HepG2 (cell line): ENCODE measurements around the gene ME3. TPM values are rescaled to one million over a fixed set of nuclear protein-coding genes. Genes with fewer than 3 reads are reported as not detected.

ENCODE experiments used
- ATAC-seq: fragments of 200-7000 bp; cut with Tn5 transposase; 3 replicates; pipeline ENCODE4 v1.9.1; 2020; ENCODE audit warnings: mild to moderate bottlenecking, moderate library complexity
- BruUV-seq: library from RNA; stranded (reverse); fragments of 400-500 nt; replicated peaks from 2 replicates; lab custom pipeline; 2021; lab: Mats Ljungman, UMichigan
- CTCF ChIA-PET: fragments of 300-600 bp; formaldehyde crosslinking; extraction: SDS; loops from one replicate; lab custom pipeline; 2021; ENCODE audit warnings: low total read pairs, inconsistent platforms, low intra/inter-chr PET ratio; lab: Yijun Ruan, JAX
- POLR2A ChIA-PET: fragments of 350-600 bp; sonication (Branson Sonifier 250); formaldehyde crosslinking; loops from one replicate; lab custom pipeline; 2020; ENCODE audit warnings: antibody characterized with exemption, inconsistent platforms; lab: Yijun Ruan, JAX
- DNase-seq: peaks from one replicate; pipeline ENCODE4 v3.0.0-alpha.2; 2015; ENCODE audit warnings: low spot score
- FAIRE-seq: peaks from 3 replicates; lab custom pipeline; 2011; peaks lifted over from hg19 to GRCh38; lab: Jason Lieb, UNC
- H2AFZ ChIP-seq: one replicate; pipeline ENCODE4 v1.6.1; 2011; ENCODE audit warnings: low read length, inconsistent platforms
- H3K27ac ChIP-seq: fragments of 300-600 bp; 3 replicates; pipeline ENCODE4 v1.8.0; 2011; ENCODE audit warnings: mixed run types, mild to moderate bottlenecking, mixed read lengths, low read length, inconsistent platforms; ENCODE audit not compliant: insufficient read depth; ENCODE audit errors: extremely low read length
- H3K27me3 ChIP-seq, 2 experiments: fragments of 200-600 bp in 1 of 2; 2 replicates in 1 of 2; 3 replicates in 1 of 2; pipeline versions ENCODE4 v1.6.0 to v1.8.0; 2011; ENCODE audit warnings: low read length in 2 of 2, mild to moderate bottlenecking in 2 of 2, moderate library complexity in 2 of 2, inconsistent platforms in 1 of 2; ENCODE audit not compliant: insufficient read depth in 2 of 2, control insufficient read depth in 1 of 2
- H3K36me3 ChIP-seq, 2 experiments: fragments of 200-600 bp in 1 of 2; replicated peaks in 1 of 2; 2 replicates in 1 of 2; 3 replicates in 1 of 2; pipeline versions ENCODE4 v1.5.1 to v1.8.0; 2011; ENCODE audit warnings: low read length in 2 of 2, inconsistent platforms in 1 of 2; ENCODE audit not compliant: insufficient read depth in 2 of 2, control insufficient read depth in 1 of 2
- H3K4me1 ChIP-seq: 2 replicates; pipeline ENCODE4 v1.5.1; 2012; ENCODE audit warnings: low read length, inconsistent platforms; ENCODE audit not compliant: insufficient read depth
- H3K4me2 ChIP-seq: 2 replicates; pipeline ENCODE4 v1.6.0; 2011; ENCODE audit warnings: low read depth, low read length, inconsistent platforms
- H3K4me3 ChIP-seq, 3 experiments: fragments of 200-600 bp in 1 of 3; sonication (generic), shearing (Covaris generic) in 1 of 3; replicated peaks in 1 of 3; 2 replicates each; pipeline ENCODE4 v1.5.1; 2011 to 2016; ENCODE audit warnings: low read length in 3 of 3, inconsistent platforms in 2 of 3, low read depth in 2 of 3, mild to moderate bottlenecking in 2 of 3, control low read depth in 1 of 3, mixed read lengths in 1 of 3; ENCODE audit not compliant: insufficient read depth in 1 of 3
- H3K79me2 ChIP-seq: one replicate; pipeline ENCODE4 v1.6.1; 2011; ENCODE audit warnings: low read length, inconsistent platforms; ENCODE audit not compliant: insufficient read depth
- H3K9ac ChIP-seq: 2 replicates; pipeline ENCODE4 v1.6.0; 2011; ENCODE audit warnings: mild to moderate bottlenecking, low read depth, low read length, inconsistent platforms; ENCODE audit not compliant: insufficient read depth
- H3K9me3 ChIP-seq: 2 replicates; pipeline ENCODE4 v1.5.1; 2012; ENCODE audit warnings: mild to moderate bottlenecking, low read length
- H4K20me1 ChIP-seq: 2 replicates; pipeline ENCODE4 v1.6.0; 2011; ENCODE audit warnings: inconsistent platforms, mild to moderate bottlenecking, low read length, moderate library complexity; ENCODE audit not compliant: insufficient read depth
- AGO2 ChIP-seq: fragments of 200-400 bp; formaldehyde crosslinking; optimal IDR thresholded peaks from 2 replicates; pipeline ENCODE3; 2017; ENCODE audit warnings: mild to moderate bottlenecking, low read depth, low read length, moderate library complexity
- BATF2 ChIP-seq: sonication (generic); formaldehyde crosslinking; IDR thresholded peaks from 2 replicates; pipeline ENCODE4 v1.8.0; 2022; ENCODE audit warnings: mild to moderate bottlenecking, missing genetic modification reagents, moderate library complexity
- BRD4 ChIP-seq: sonication (generic); formaldehyde crosslinking; IDR thresholded peaks from 2 replicates; pipeline ENCODE4 v1.4.0; 2020; ENCODE audit warnings: missing genetic modification reagents
- CAMTA2 ChIP-seq: sonication (generic); formaldehyde crosslinking; IDR thresholded peaks from 2 replicates; pipeline ENCODE4 v1.4.0; 2020; ENCODE audit warnings: mild to moderate bottlenecking, missing genetic modification reagents, borderline replicate concordance
- GABPB1 ChIP-seq: IDR thresholded peaks from 2 replicates; pipeline ENCODE4 v1.6.1; 2016; ENCODE audit warnings: mild to moderate bottlenecking, missing genetic modification reagents, moderate library complexity, missing compliant biosample characterization
- HIVEP1 ChIP-seq: sonication (generic); formaldehyde crosslinking; IDR thresholded peaks from 2 replicates; pipeline ENCODE4 v1.4.0; 2020; ENCODE audit warnings: mild to moderate bottlenecking, missing genetic modification reagents
- NCOA5 ChIP-seq: sonication (generic); formaldehyde crosslinking; IDR thresholded peaks from 2 replicates; pipeline ENCODE4 v1.4.0; 2020; ENCODE audit warnings: missing genetic modification reagents
- SNAPC4 ChIP-seq: sonication (generic); formaldehyde crosslinking; IDR thresholded peaks from 2 replicates; pipeline ENCODE4 v1.4.0; 2020; ENCODE audit warnings: mild to moderate bottlenecking, missing genetic modification reagents
- ZNF280D ChIP-seq: sonication (generic); formaldehyde crosslinking; IDR thresholded peaks from 2 replicates; pipeline ENCODE4 v1.5.1; 2020; ENCODE audit warnings: mild to moderate bottlenecking, missing genetic modification reagents
- ZNF788 ChIP-seq: sonication (generic); formaldehyde crosslinking; IDR thresholded peaks from 2 replicates; pipeline ENCODE4 v1.5.0; 2020; ENCODE audit warnings: mild to moderate bottlenecking, missing genetic modification reagents, borderline replicate concordance
- WGBS: methylation state at CpG from one replicate; pipeline ENCODE4 v1.1.6; 2017; ENCODE audit warnings: low lambda C conversion rate; 5-methylcytosine and 5-hydroxymethylcytosine counted together
- in situ Hi-C: cut with HindIII; loops from 2 replicates; pipeline ENCODE4 v1.10.0; 2017; ENCODE audit warnings: low pct_unique_long_range_greater_than_20kb; ENCODE audit not compliant: extremely low pct_ligation_motif_present
- intact Hi-C: fragments of 100-400 bp; cut with micrococcal nuclease; formaldehyde crosslinking; loops from one replicate; pipeline ENCODE4 v1.10.0; 2022; ENCODE audit not compliant: unreplicated experiment
- polyA plus RNA-seq, 8 experiments: library from polyadenylated mRNA; depleted of rRNA in 3 of 8; stranded (reverse) in 7 of 8; unstranded in 1 of 8; fragments of >200 nt; fragmentation: Illumina TruSeq in 4 of 8; extraction: Trizol in 4 of 8; gene quantifications; 2 replicates each; pipeline versions ENCODE4 v1.2.1 to v1.2.3, GENCODE V29; 2011 to 2016; ENCODE audit warnings: low read depth in 4 of 8, missing spikeins in 1 of 8, mixed read lengths in 1 of 8; ENCODE audit not compliant: insufficient read depth in 1 of 8
- total RNA-seq, 5 experiments: library from RNA; depleted of rRNA; stranded (reverse); fragments of >200 nt; fragmentation: Illumina TruSeq; extraction: Trizol; gene quantifications; 2 replicates each; pipeline ENCODE4 v1.2.3, GENCODE V29; 2016; ENCODE audit warnings: low read depth in 1 of 5

Gene ME3
- total and polyA plus RNA-seq, 2 of the 13 experiments (the other 11 are each of a cell fraction or from before 2014, with no cell fraction given), result not detected

GRCh38 chr11:86555401-86555800 is 117.0 kb downstream of the ME3 start:
- Histone ChIP-seq H3K9ac (no peak overlapping the region), H3K4me2 (no peak overlapping the region), H3K27ac (no peak overlapping the region), H2AFZ (no peak overlapping the region), H3K27me3 (peaks cover 2 to 9% of the 10 kb centered on the region in 2 experiments; a peak in 2 of 5 replicates), H3K4me3 (no peak overlapping the region), H3K9me3 (no peaks in the 10 kb centered on the region), H3K79me2 (no peaks in the 10 kb centered on the region), H4K20me1 (no peaks in the 10 kb centered on the region), H3K36me3 (no peaks in the 10 kb centered on the region), H3K4me1 (peaks cover 17% of the 10 kb centered on the region)
- DNase-seq, result no peak
- no TSS peak for BruUV-seq
- ChIA-PET POLR2A (no interaction called here), CTCF (no interaction called here)
- in situ Hi-C loops, result no loop called here
- FAIRE-seq, result no peak
- WGBS, result 75% methylated on average over 5 of the region's 5 CpGs
- no peak for ATAC-seq
- intact Hi-C loops, result no loop called here
- TF ChIP-seq ZNF280D (CRISPR knock-in tag), result no peak
- TF ChIP-seq BRD4 (CRISPR knock-in tag), result no peak
- no peak for TF ChIP-seq HIVEP1 (CRISPR knock-in tag)
- no peak for TF ChIP-seq NCOA5 (CRISPR knock-in tag)
- TF ChIP-seq GABPB1 (CRISPR knock-in tag), result no peak
- TF ChIP-seq SNAPC4 (CRISPR knock-in tag), result no peak
- no peak for TF ChIP-seq CAMTA2 (CRISPR knock-in tag)
- TF ChIP-seq AGO2, result no peak
- TF ChIP-seq BATF2 (CRISPR knock-in tag), result no peak
- TF ChIP-seq ZNF788, result no peak
